Measurements from ENCODE around the gene SZT2. TPM values are rescaled to one million over a fixed set of nuclear protein-coding genes. Genes with fewer than 3 reads are reported as not detected.

SZT2 gene
- total and polyA plus RNA-seq, 2 of the 13 experiments (the other 11 are each of a cell fraction or from before 2014, with no cell fraction given): 8.0 to 8.8 TPM

DNA sequence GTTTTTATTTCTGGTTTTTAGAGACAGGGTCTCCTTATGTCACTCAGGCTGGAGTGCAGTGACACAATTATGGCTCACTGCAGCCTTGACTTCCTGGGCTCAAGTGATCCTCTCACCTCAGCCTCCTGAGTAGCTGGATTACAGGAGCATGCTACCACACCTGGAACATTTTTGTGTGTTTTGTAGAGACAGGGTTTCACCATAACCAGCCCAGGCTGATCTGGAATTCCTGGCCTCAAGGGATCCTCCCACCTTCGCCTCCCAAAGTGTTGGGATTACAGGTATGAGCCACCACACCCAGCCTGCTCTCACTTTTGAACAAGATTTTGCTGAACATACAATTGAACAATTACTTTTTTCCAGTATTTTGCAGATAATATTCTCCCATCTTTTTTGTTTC, 88.0 kb downstream of the SZT2 start (continued):
- TF ChIP-seq, protein P1, sequence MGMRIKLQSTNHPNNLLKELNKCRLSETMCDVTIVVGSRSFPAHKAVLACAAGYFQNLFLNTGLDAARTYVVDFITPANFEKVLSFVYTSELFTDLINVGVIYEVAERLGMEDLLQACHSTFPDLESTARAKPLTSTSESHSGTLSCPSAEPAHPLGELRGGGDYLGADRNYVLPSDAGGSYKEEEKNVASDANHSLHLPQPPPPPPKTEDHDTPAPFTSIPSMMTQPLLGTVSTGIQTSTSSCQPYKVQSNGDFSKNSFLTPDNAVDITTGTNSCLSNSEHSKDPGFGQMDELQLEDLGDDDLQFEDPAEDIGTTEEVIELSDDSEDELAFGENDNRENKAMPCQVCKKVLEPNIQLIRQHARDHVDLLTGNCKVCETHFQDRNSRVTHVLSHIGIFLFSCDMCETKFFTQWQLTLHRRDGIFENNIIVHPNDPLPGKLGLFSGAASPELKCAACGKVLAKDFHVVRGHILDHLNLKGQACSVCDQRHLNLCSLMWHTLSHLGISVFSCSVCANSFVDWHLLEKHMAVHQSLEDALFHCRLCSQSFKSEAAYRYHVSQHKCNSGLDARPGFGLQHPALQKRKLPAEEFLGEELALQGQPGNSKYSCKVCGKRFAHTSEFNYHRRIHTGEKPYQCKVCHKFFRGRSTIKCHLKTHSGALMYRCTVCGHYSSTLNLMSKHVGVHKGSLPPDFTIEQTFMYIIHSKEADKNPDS (CRISPR knock-in tag; IDR thresholded peaks at IDR 0.05): no peak
- TF ChIP-seq ZNF703 (CRISPR knock-in tag; IDR thresholded peaks at IDR 0.05; ENCODE audit: borderline replicate concordance): no peak
- no peak for TF ChIP-seq KLF6 (CRISPR knock-in tag; IDR thresholded peaks at IDR 0.05)
- TF ChIP-seq, protein P2, sequence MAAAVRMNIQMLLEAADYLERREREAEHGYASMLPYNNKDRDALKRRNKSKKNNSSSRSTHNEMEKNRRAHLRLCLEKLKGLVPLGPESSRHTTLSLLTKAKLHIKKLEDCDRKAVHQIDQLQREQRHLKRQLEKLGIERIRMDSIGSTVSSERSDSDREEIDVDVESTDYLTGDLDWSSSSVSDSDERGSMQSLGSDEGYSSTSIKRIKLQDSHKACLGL (CRISPR knock-in tag; IDR thresholded peaks at IDR 0.05): no peak
- no peak for TF ChIP-seq HMGA1 (CRISPR knock-in tag; conservative IDR thresholded peaks at IDR 0.05)
- TF ChIP-seq PTBP1 (IDR thresholded peaks at IDR 0.05; ENCODE audit: low read depth, low read length, poor library complexity, severe bottlenecking): no peak
- no peak for TF ChIP-seq ZZZ3 (CRISPR knock-in tag; IDR thresholded peaks at IDR 0.05; ENCODE audit: borderline replicate concordance)

DNA sequence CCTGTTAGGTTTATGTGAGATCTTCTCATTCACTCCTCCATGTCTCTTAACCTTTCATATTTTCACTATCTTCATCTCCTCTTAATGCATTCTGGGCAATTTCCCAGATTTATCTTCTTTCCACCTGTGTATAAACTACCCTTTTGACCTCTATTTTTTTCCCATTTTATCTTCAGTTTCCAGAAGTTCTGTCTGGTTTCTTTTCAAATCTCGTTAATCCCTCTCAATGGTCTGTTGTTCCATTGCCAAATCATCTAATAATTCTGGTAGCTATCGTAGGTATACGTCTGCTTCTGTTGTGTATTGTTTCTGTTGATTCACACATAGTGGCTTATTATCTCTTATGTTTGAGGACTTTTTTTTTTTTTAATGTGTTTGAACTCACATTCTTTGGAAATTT, 89.7 kb downstream of the SZT2 start:
- in situ Hi-C loops (cut with HindIII; ENCODE audit: extremely low pct_ligation_motif_present, low pct_unique_long_range_greater_than_20kb): no loop called here
- TF ChIP-seq, protein P3, sequence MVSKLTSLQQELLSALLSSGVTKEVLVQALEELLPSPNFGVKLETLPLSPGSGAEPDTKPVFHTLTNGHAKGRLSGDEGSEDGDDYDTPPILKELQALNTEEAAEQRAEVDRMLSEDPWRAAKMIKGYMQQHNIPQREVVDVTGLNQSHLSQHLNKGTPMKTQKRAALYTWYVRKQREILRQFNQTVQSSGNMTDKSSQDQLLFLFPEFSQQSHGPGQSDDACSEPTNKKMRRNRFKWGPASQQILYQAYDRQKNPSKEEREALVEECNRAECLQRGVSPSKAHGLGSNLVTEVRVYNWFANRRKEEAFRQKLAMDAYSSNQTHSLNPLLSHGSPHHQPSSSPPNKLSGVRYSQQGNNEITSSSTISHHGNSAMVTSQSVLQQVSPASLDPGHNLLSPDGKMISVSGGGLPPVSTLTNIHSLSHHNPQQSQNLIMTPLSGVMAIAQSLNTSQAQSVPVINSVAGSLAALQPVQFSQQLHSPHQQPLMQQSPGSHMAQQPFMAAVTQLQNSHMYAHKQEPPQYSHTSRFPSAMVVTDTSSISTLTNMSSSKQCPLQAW (CRISPR knock-in tag; IDR thresholded peaks at IDR 0.05): no peak
- TF ChIP-seq NFE2L2 (IDR thresholded peaks at IDR 0.05; ENCODE audit: low read length) (no peak), FOSL2 (CRISPR knock-in tag; IDR thresholded peaks at IDR 0.05) (no peak), ZNF776 (CRISPR knock-in tag; IDR thresholded peaks at IDR 0.05) (no peak), SRSF4 (IDR thresholded peaks at IDR 0.05; ENCODE audit: low read depth, low read length, poor library complexity, severe bottlenecking) (no peak), ZNF549 (CRISPR knock-in tag; IDR thresholded peaks at IDR 0.05) (no peak), PAWR (CRISPR knock-in tag; IDR thresholded peaks at IDR 0.05; ENCODE audit: borderline replicate concordance) (no peak)
- TF ChIP-seq, protein P4, sequence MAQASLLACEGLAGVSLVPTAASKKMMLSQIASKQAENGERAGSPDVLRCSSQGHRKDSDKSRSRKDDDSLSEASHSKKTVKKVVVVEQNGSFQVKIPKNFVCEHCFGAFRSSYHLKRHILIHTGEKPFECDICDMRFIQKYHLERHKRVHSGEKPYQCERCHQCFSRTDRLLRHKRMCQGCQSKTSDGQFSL (CRISPR knock-in tag; IDR thresholded peaks at IDR 0.05): no peak
- TF ChIP-seq, protein P5, sequence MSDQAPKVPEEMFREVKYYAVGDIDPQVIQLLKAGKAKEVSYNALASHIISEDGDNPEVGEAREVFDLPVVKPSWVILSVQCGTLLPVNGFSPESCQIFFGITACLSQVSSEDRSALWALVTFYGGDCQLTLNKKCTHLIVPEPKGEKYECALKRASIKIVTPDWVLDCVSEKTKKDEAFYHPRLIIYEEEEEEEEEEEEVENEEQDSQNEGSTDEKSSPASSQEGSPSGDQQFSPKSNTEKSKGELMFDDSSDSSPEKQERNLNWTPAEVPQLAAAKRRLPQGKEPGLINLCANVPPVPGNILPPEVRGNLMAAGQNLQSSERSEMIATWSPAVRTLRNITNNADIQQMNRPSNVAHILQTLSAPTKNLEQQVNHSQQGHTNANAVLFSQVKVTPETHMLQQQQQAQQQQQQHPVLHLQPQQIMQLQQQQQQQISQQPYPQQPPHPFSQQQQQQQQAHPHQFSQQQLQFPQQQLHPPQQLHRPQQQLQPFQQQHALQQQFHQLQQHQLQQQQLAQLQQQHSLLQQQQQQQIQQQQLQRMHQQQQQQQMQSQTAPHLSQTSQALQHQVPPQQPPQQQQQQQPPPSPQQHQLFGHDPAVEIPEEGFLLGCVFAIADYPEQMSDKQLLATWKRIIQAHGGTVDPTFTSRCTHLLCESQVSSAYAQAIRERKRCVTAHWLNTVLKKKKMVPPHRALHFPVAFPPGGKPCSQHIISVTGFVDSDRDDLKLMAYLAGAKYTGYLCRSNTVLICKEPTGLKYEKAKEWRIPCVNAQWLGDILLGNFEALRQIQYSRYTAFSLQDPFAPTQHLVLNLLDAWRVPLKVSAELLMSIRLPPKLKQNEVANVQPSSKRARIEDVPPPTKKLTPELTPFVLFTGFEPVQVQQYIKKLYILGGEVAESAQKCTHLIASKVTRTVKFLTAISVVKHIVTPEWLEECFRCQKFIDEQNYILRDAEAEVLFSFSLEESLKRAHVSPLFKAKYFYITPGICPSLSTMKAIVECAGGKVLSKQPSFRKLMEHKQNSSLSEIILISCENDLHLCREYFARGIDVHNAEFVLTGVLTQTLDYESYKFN (CRISPR knock-in tag; conservative IDR thresholded peaks at IDR 0.05): no peak

More for the DNA sequence above, 89.7 kb downstream of the SZT2 start:
- no peak overlapping the region for H3K4me3 ChIP-seq (replicated peaks in 1 of 3; ENCODE audit: insufficient read depth in 1 of 3, low read depth in 2 of 3, low read length in 3 of 3)
- CTCF ChIA-PET (ENCODE audit: low intra/inter-chr PET ratio, low total read pairs): no interaction called here
- H3K4me1 ChIP-seq (ENCODE audit: insufficient read depth, low read length): peaks cover 11% of the 10 kb centered on the region; the same call in 1 of the 2 replicates
- FAIRE-seq: no peak
- whole genome bisulfite sequencing (ENCODE audit: low lambda C conversion rate): 61% methylated on average over 3 of the region's 3 CpGs
- no peaks in the 10 kb centered on the region for H3K36me3 ChIP-seq (replicated peaks in 1 of 2; ENCODE audit: control insufficient read depth in 1 of 2, insufficient read depth in 2 of 2, low read length in 2 of 2)
- no peak for DNase-seq (ENCODE audit: low spot score)
- ATAC-seq: no peak
- H3K27me3 ChIP-seq (ENCODE audit: control insufficient read depth in 1 of 2, insufficient read depth in 2 of 2, low read length in 2 of 2): no peaks in the 10 kb centered on the region
- intact Hi-C loops (cut with micrococcal nuclease; ENCODE audit: unreplicated experiment): no loop called here
- H3K9me3 ChIP-seq (ENCODE audit: low read length): no peaks in the 10 kb centered on the region
- no peak overlapping the region for H2AFZ ChIP-seq (ENCODE audit: low read length)
- no peak overlapping the region for H3K9ac ChIP-seq (ENCODE audit: insufficient read depth, low read depth, low read length)
- POLR2A ChIA-PET: no interaction called here
- no peaks in the 10 kb centered on the region for H4K20me1 ChIP-seq (ENCODE audit: insufficient read depth, low read length)
- no peak overlapping the region for H3K4me2 ChIP-seq (ENCODE audit: low read depth, low read length)
- BruUV-seq (replicated peaks): no TSS peak
- no peak overlapping the region for H3K27ac ChIP-seq (ENCODE audit: extremely low read length, insufficient read depth, low read length)
- no peaks in the 10 kb centered on the region for H3K79me2 ChIP-seq (ENCODE audit: insufficient read depth, low read length)
